Measurements from ENCODE around the gene SNX20. TPM values are rescaled to one million over a fixed set of nuclear protein-coding genes. Genes with fewer than 3 reads are reported as not detected.

The SNX20 gene
- total and polyA plus RNA-seq, 2 donors (not counting 3 experiments of a cell fraction or from before 2014, with no cell fraction given): not detected

- POLR2A ChIA-PET: no interaction called here
- dilution Hi-C loops (cut with MboI; ENCODE audit: extremely low pct_ligation_motif_present, low sequenced_read_pairs): no loop called here
- H3K27ac ChIP-seq (ENCODE audit: insufficient read depth, low read depth, low read length): no peak overlapping the region
- BruUV-seq (replicated peaks): no TSS peak
- H3K36me3 ChIP-seq (ENCODE audit: control insufficient read depth in 2 of 2, extremely low read depth in 1 of 2, insufficient read depth in 2 of 2, low read length in 2 of 2): no peaks in the 10 kb centered on the region
- no peak overlapping the region for H3K4me3 ChIP-seq (replicated peaks in 1 of 3; ENCODE audit: insufficient read depth in 1 of 3, low read depth in 1 of 3, low read length in 3 of 3)
- FAIRE-seq: no peak
- TF ChIP-seq MYC (IDR thresholded peaks at IDR 0.05; ENCODE audit: low read depth, low read length) (no peak), FOS (IDR thresholded peaks at IDR 0.05; ENCODE audit: borderline replicate concordance, insufficient read depth, low read length) (no peak), CTCF (IDR thresholded peaks at IDR 0.05; ENCODE audit: extremely low read depth in 1 of 2, insufficient read depth in 1 of 2, low read depth in 1 of 2, low read length in 2 of 2) (no peak), POLR2AphosphoS5 (IDR thresholded peaks at IDR 0.05; ENCODE audit: insufficient read depth, low read depth, low read length) (no peak)
- H4K20me1 ChIP-seq (replicated peaks; ENCODE audit: control insufficient read depth, extremely low read depth, insufficient read depth, low read length): no peaks in the 10 kb centered on the region
- H3K9ac ChIP-seq (replicated peaks; ENCODE audit: extremely low read depth, insufficient read depth, low read length): no peak overlapping the region
- no peak overlapping the region for H2AFZ ChIP-seq (ENCODE audit: low read depth, low read length)
- DNase-seq (ENCODE audit: low read depth, low spot score): no peak
- H3K9me1 ChIP-seq (replicated peaks; ENCODE audit: control insufficient read depth, extremely low read depth, insufficient read depth, low read length): no peaks in the 10 kb centered on the region
- intact Hi-C loops (cut with micrococcal nuclease): no loop called here
- H3K27me3 ChIP-seq (ENCODE audit: control insufficient read depth in 2 of 2, insufficient read depth in 2 of 2, low read length in 2 of 2): no peaks in the 10 kb centered on the region
- CTCF ChIA-PET: interaction anchor here (1.2 kb wide), 1 partner anchor 679 kb away, joined by 3 read pairs; no protein-coding TSS in a partner anchor
- no peak overlapping the region for H3K4me2 ChIP-seq (ENCODE audit: insufficient read depth, low read length)
- H3K9me3 ChIP-seq (replicated peaks; ENCODE audit: control insufficient read depth, insufficient read depth, low read length): no peaks in the 10 kb centered on the region
- H3K4me1 ChIP-seq (ENCODE audit: control insufficient read depth, extremely low read depth, insufficient read depth, low read length): no peaks in the 10 kb centered on the region
- H3K79me2 ChIP-seq (ENCODE audit: control insufficient read depth, insufficient read depth, low read length): no peaks in the 10 kb centered on the region
Measured at GRCh38 chr16:50636753-50637374, 44.2 kb downstream of the SNX20 start.
